Activated CD4-positive, alpha-beta T cell treated with anti-CD3 and anti-CD28 coated beads for 24 hours (primary cell): ENCODE results near the gene EGFR.

ENCODE experiments used
- DNase-seq, 2 donors: peaks; one replicate each; pipeline ENCODE4 v3.0.0-alpha.2; 2020; ENCODE audit warnings: low read depth in 2 of 2

EGFR gene

GRCh38 chr7:55207436-55208125, 188.8 kb downstream of the EGFR start:
- DNase-seq = no peak

- no peak for DNase-seq
Measured at GRCh38 chr7:55209366-55209765, 190.5 kb downstream of the EGFR start.

- DNase-seq = no peak
Measured at GRCh38 chr7:55210176-55210575, 191.4 kb downstream of the EGFR start.

GRCh38 chr7:55210716-55211115, 191.9 kb downstream of the EGFR start:
- DNase-seq = no peak

- DNase-seq = no peak
Measured at GRCh38 chr7:55211726-55212125, 192.9 kb downstream of the EGFR start.

- DNase-seq = no peak
Measured at GRCh38 chr7:55212176-55212575, 193.4 kb downstream of the EGFR start.

- no peak for DNase-seq
Measured at GRCh38 chr7:55212838-55213237, 194.0 kb downstream of the EGFR start.

GRCh38 chr7:55214707-55215106, 195.9 kb downstream of the EGFR start:
- no peak for DNase-seq

- no peak for DNase-seq
Measured at GRCh38 chr7:55223023-55223422, 204.2 kb downstream of the EGFR start.

GRCh38 chr7:55224111-55224510, 205.3 kb downstream of the EGFR start:
- no peak for DNase-seq

- DNase-seq = no peak
Measured at GRCh38 chr7:55224810-55225209, 206.0 kb downstream of the EGFR start.

- no peak for DNase-seq
Measured at GRCh38 chr7:55230014-55230413, 211.2 kb downstream of the EGFR start.

GRCh38 chr7:55231736-55232280, 213.0 kb downstream of the EGFR start:
- no peak for DNase-seq

GRCh38 chr7:55233001-55233400, 214.2 kb downstream of the EGFR start:
- DNase-seq = no peak

GRCh38 chr7:55234408-55234807, 215.6 kb downstream of the EGFR start:
- no peak for DNase-seq

- DNase-seq = no peak
Measured at GRCh38 chr7:55235115-55235514, 216.3 kb downstream of the EGFR start.

- DNase-seq = no peak
Measured at GRCh38 chr7:55235801-55236200, 217.0 kb downstream of the EGFR start.

GRCh38 chr7:55236476-55236875, 217.7 kb downstream of the EGFR start:
- DNase-seq = no peak

GRCh38 chr7:55237156-55237893, 218.5 kb downstream of the EGFR start:
- DNase-seq = no peak

GRCh38 chr7:55239406-55239805, 220.6 kb downstream of the EGFR start:
- no peak for DNase-seq

- DNase-seq = no peak
Measured at GRCh38 chr7:55240418-55241142, 221.8 kb downstream of the EGFR start.

GRCh38 chr7:55241958-55242357, 223.1 kb downstream of the EGFR start:
- DNase-seq = no peak

GRCh38 chr7:55242613-55243012, 223.8 kb downstream of the EGFR start:
- no peak for DNase-seq
